H54 (cell line): ENCODE data around the gene SRP68.
"Not testable (repeated sequence)": the region's sequence is repeated elsewhere in the genome, so short reads cannot be mapped to it uniquely, and the experiment has no call there.

Experiments used
- DNase-seq: peaks from one replicate; pipeline ENCODE4 v3.0.0; 2011; ENCODE audit warnings: low spot score, mixed read lengths; ENCODE audit not compliant: insufficient read length
- FAIRE-seq: peaks from 3 replicates; lab custom pipeline; 2011; peaks lifted over from hg19 to GRCh38; lab: Jason Lieb, UNC
- POLR2A ChIP-seq: IDR thresholded peaks from 2 replicates; pipeline ENCODE4 v1.6.1; 2011; ENCODE audit warnings: low read depth, mild to moderate bottlenecking, low read length

Gene SRP68

DNA sequence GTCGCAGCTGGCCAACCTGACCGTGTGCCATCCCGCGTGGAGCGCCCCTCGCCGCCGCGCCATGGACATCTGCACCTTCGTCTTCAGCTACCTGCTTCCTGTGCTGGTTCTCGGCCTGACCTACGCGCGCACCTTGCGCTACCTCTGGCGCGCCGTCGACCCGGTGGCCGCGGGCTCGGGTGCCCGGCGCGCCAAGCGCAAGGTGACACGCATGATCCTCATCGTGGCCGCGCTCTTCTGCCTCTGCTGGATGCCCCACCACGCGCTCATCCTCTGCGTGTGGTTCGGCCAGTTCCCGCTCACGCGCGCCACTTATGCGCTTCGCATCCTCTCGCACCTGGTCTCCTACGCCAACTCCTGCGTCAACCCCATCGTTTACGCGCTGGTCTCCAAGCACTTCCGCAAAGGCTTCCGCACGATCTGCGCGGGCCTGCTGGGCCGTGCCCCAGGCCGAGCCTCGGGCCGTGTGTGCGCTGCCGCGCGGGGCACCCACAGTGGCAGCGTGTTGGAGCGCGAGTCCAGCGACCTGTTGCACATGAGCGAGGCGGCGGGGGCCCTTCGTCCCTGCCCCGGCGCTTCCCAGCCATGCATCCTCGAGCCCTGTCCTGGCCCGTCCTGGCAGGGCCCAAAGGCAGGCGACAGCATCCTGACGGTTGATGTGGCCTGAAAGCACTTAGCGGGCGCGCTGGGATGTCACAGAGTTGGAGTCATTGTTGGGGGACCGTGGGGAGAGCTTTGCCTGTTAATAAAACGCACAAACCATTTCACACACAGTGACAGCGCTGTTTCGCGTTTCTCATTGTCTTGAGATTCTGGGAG is 4.7 kb upstream of the SRP68 start:
- DNase-seq: no peak
- FAIRE-seq: no peak
- TF ChIP-seq POLR2A: no peak

DNA sequence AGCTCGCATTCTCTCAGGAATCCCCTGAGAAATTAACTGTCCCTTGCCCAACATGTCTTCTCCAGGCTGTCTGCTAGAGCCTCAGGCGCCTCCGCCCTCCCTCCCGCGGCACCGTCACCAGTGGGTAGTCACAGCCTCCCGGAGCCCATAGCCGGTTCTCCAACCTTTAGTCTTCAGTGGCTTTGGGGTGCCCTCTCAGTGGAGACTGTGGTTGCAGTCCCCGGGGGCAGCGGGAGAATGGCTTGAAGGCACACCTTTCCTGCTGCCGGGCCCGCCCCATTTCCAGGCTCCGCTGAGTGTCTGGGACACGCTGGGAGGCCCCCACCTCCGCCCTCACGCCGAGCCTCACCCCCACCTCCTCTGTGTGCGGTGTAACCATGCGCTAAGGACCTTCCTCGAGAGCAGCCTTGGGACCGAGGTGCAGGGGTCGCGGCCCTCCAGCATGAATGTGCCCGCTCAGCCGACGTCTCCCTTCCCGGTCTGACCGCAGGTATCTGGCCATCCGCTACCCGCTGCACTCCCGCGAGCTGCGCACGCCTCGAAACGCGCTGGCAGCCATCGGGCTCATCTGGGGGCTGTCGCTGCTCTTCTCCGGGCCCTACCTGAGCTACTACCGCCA is 3.9 kb upstream of the SRP68 start:
- DNase-seq (no peak), FAIRE-seq (no peak)
- no peak for TF ChIP-seq POLR2A

DNA sequence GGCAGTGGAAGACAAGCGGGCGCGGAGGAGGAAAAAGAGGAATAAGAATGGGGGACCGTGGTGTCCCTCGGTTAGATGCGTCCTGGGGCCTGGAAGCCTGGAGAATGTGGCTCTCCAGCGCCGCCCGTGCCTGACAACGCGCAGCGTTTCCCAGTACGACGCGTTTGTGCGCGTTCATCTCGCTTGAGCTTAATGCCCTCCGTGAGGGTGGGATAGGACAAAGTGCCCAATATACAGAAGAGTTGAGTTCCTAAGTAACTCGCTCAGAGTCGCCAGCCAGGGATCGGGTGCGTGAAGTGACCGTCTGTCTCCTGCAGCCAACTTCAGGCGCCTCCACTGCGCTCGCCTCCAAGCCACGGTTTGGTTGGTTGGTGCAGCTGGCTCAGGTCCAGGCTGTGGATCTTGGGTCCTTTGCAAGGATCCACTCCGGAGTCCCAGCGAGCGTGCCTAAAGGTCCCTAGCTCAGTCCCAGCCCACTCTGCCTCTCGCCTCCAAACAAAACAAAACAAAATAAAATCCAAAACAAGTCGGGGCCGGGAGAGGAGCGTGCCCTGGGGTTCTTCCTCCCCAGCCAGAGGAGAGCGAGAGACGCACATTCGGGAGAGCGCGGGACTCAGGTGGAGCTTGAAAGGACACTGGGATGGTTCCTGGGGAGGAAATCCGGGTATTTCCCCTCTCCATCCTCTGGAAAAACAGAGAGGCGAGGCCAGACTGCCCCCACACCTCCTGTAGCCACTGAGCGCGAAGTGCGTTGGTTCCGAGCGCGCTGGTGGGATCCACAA is 3.2 kb upstream of the SRP68 start:
- FAIRE-seq (no peak), DNase-seq (no peak)
- TF ChIP-seq POLR2A: no peak

DNA sequence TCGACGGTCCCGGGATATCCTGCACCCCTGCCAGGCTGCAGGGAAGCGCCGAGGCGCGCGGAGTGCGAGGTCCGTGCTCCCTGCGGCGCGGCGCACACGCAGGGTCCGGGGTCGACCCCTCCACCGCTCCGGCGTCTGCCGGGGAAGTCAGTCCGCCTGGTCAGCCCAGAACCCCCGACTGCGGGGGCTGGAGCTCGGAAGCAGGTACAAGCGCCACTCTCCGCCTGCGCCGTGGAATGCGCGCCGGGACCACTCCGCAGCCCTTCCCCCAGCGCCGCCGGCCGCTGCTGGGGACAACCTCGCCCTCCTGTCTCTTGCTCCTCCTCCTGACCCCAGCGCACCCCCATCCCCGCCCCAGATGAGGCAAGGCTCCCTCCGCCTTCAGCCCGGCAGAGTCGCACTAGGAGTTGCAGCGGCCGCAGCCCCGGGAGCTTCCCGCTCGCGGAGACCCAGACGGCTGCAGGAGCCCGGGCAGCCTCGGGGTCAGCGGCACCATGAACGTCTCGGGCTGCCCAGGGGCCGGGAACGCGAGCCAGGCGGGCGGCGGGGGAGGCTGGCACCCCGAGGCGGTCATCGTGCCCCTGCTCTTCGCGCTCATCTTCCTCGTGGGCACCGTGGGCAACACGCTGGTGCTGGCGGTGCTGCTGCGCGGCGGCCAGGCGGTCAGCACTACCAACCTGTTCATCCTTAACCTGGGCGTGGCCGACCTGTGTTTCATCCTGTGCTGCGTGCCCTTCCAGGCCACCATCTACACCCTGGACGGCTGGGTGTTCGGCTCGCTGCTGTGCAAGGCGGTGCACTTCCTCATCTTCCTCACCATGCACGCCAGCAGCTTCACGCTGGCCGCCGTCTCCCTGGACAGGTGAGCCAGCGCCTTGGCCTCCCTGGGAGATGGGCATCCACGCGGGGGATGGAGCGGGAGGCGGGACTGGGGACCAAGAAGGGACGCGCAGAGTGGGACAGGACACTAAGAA is 2.4 kb upstream of the SRP68 start, which contains the start of gene GALR2:
GALR2 (plus strand) TSS at position 392 of the 974 bp plus-strand sequence; CDS start at position 495, 103 bp downstream.
- FAIRE-seq (no peak), DNase-seq (no peak)
- no peak for TF ChIP-seq POLR2A

DNA sequence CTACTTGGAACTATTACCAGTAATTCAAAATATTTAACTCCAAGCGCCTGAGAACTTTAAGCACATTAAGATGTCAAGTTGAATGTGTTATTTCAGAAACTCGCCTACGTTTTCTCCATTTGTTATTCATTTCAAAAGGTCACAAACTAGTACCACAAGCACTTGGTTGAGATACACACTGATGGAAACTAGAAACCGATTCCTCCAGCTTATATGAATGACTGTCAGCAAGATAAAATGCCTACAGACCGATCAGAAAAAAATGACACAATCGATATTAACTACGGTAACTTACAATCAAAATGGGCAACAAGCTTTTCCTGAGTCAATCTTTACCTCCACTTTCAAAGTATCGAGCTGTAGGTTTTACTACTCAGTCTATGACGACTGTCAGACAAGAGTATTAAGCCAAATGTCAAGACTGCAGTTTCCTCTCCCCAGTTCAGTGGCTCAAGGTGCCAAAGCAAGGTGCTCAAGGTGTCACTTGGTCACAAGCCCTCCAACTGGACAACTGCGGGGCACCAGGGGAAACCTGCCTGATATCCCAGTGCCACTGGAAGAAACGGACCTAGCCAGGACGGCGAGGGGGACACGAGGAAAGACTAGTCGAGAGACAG is 678 bp downstream of the SRP68 start:
- FAIRE-seq: no peak
- no peak for DNase-seq

DNA sequence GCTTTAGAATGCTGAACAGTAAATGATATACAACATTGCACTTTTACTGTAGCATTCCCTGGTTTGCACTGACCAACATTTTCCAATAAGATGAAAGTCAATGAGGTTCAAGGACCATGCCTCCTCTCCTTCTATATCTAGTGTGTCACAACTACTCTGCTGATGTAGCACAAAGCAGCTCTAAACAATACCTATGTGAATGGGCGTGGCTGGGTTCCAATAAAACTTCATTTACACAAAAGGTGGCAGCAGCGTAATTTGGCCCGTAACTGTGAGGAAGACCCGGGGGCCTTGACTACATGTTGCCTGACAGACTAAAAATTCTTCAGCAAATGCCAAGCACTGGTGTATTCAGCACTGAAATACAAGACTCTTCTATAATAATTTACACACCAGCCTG is 6.5 kb downstream of the SRP68 start:
- TF ChIP-seq POLR2A: no peak
- no peak for FAIRE-seq
- no peak for DNase-seq

More for the DNA sequence above, 678 bp downstream of the SRP68 start:
- no peak for TF ChIP-seq POLR2A

DNA sequence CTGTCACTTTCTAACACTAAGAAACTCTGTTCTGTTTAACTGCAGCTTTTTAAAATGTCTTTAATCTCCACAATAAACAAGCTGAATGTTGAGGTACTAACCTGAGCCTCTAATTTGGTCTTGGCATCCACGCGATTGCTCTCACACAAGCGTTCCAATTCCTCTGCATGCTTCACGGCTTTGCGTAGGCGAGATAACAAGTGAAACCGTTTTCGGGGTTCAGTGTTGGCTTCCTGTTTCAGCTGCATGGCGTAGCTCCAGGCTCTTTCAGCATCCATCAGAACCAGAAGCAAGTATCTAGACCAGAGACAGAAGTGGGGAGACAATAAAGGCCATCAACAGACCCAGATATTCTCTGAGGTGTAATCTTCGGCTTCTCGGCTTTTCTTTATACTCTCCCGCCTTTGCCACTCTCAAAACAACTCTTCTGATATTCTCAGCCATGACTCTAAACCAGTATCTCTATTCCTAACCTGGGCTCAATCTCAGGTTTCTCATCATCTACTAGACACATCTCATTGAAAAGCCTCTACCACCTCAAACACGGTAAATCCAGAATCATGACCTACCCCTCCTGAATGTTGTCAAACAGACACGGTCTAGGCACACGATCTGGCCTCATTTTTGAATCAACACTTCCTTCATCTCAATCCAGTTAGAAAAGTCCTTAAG is 8.3 kb downstream of the SRP68 start:
- no peak for TF ChIP-seq POLR2A
- no peak for FAIRE-seq
- DNase-seq: no peak

DNA sequence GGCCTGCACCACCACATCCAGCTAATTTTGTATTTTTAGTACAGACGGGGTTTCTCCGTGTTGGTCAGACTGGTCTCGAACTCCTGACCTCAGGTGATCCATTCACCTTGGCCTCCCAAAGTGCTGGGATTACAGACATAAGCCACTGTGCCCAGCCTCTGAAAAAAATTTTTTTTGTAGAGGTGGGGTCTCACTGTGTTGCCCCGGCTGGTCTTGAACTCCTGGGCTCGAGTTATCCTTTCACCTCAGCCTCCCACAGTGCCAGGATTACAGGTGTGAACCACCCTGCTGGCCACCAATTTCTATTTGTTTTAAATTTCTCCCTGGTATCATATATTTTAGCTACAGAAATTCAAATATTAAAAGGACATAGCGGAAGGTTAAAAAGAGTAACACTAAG is 14.1 kb downstream of the SRP68 start:
- not testable (repeated sequence) for DNase-seq, FAIRE-seq

DNA sequence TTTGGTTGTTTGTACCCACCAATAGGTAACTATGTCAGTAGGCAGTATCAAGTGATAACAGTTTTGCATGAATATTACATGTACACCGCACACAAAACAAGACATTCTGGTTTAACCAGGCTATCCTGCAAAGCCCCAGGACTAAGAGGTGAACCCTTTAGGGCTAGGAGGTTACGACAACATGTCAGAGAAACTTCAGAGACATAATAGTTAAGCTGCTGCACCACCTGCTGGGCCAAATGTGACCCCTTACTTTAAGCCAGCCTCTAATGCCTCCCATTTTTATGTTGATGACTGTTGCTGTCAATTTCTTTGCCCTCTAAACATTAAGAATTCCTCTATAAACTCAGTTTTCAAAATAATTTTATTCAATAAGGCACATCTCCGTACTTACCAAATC is 15.4 kb downstream of the SRP68 start:
- no peak for TF ChIP-seq POLR2A
- DNase-seq (no peak), FAIRE-seq (no peak)

DNA sequence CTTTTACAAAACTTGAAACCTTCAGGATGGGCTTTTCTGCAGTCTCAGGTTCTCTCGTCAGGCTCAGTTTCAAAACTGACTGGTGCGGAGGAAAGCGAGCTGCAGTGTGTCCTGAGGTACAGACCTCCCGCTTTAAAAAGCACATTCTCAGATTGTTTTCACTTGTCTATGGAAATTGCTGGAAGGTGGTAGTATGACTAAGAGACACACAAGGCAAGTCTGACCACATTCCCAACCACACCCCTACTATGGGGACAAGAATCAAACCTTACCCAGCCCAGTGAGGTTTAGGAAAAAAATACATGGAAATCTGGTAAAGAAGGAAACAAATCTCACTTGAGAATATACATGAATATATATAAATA is 18.2 kb downstream of the SRP68 start:
- no peak for TF ChIP-seq POLR2A
- FAIRE-seq (no peak), DNase-seq (no peak)

DNA sequence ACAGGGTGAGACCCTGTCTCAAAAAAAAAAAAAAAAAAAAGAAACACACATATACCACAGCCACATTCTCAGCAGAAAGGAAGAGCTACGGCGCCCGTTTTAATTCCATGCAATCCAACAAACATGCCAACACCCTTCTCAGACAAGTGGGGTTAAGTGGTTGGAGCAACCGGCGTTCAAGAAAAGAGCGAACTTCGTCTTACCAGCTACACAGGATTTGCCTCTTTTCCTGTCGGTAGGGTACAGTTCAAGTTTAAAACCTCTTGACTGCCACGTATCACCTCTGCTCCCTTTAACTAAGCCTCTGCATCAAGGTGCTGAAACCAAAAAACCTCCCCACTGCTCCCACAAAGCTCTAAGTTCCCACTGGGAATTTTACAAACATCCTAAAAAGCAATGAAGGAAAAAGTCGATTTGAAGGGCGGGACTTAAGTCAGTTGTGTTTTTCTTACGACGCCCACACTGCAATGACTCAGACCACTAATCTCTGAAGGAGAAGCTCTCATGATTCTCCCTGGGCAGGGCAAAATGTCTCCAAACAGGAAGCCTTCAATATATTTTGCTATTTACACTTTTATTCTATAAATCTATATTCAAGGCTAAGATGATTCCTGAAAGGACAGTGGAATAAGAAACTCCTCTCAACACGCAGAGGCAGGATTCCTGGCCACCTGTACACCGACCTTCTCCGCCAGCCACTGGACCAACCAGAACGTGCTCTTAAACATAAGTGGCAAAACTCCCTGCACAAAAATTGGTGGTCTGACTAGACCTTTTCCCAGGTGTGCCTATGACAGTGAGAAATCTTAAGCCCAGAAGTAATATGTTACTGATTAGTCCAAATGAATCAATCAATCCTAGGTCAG is 18.8 kb downstream of the SRP68 start:
- DNase-seq: no peak
- no peak for TF ChIP-seq POLR2A
- no peak for FAIRE-seq
